ENCODE data around the gene TAOK3. TPM values are rescaled to one million over a fixed set of nuclear protein-coding genes. Genes with fewer than 3 reads are reported as not detected.

TAOK3 gene
- total and polyA plus RNA-seq, 2 of the 8 experiments (the other 6 are each of a cell fraction or from before 2014, with no cell fraction given) = 5.2 to 9.3 TPM

DNA sequence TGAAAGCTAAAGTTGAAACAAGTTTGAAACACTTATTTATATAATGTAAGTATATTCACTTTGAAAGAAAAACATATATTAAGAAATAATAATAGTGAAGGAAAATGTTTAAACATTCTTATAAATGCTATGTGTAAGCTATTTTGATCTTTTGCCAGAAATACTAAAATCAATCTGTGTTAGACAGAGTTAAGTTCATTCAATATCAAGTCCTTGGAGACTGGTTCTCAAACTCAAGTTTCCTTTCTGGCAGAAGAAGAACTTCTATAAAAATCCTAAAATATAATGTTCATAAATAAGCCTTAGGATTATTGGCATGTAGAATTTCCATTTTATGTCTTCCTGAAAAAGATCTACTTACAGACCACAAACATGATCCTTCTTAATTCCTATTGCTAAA is 45.3 kb downstream of the TAOK3 start:
- DNase-seq (ENCODE audit: low read depth in 1 of 2, low spot score in 2 of 2) (no peak), FAIRE-seq (no peak)
- no peak overlapping the region for H4K8ac ChIP-seq (ENCODE audit: extremely low read depth, insufficient read depth, low read length)
- no peaks in the 10 kb centered on the region for H3K4me1 ChIP-seq (replicated peaks in 1 of 4; ENCODE audit: control insufficient read depth in 3 of 4, insufficient read depth in 4 of 4, low read length in 3 of 4)
- no peak overlapping the region for H3K4me2 ChIP-seq (ENCODE audit: insufficient read depth in 1 of 2, low read depth in 2 of 2, low read length in 2 of 2)
- no peak overlapping the region for H3K4ac ChIP-seq (replicated peaks; ENCODE audit: insufficient read length, low read depth, low read length)
- no peak overlapping the region for H2BK120ac ChIP-seq (replicated peaks; ENCODE audit: low read depth, low read length)
- H3K9me3 ChIP-seq (ENCODE audit: insufficient read depth in 2 of 2, low read depth in 1 of 2, low read length in 1 of 2) = no peaks in the 10 kb centered on the region
- H3K79me2 ChIP-seq (ENCODE audit: control insufficient read depth in 1 of 2, insufficient read depth in 2 of 2, low read length in 2 of 2) = no peaks in the 10 kb centered on the region
- no peak overlapping the region for H4K5ac ChIP-seq (ENCODE audit: insufficient read length, low read depth, low read length)
- H3K18ac ChIP-seq (ENCODE audit: extremely low read depth, low read length) = no peak overlapping the region
- H2BK20ac ChIP-seq (ENCODE audit: low read length) = no peak overlapping the region
- no peaks in the 10 kb centered on the region for H3K23me2 ChIP-seq (ENCODE audit: low read depth, low read length)
- H3K27me3 ChIP-seq (replicated peaks in 1 of 4; ENCODE audit: control insufficient read depth in 3 of 4, extremely low read depth in 1 of 4, insufficient read depth in 3 of 4, low read length in 3 of 4) = no peaks in the 10 kb centered on the region
- H4K91ac ChIP-seq (replicated peaks; ENCODE audit: insufficient read length, low read length) = no peak overlapping the region
- ChIA-PET CTCF (ENCODE audit: partially characterized antibody) (no interaction called here), POLR2A (ENCODE audit: partially characterized antibody) (no interaction called here)
- no peak overlapping the region for H3K9ac ChIP-seq (replicated peaks in 1 of 4; ENCODE audit: extremely low read depth in 1 of 4, low read depth in 3 of 4, low read length in 3 of 4)
- H3K4me3 ChIP-seq (ENCODE audit: extremely low read depth in 1 of 4, insufficient read depth in 2 of 4, low read depth in 3 of 4, low read length in 4 of 4) = no peak overlapping the region
- no peak overlapping the region for H2BK12ac ChIP-seq (ENCODE audit: low read depth, low read length)
- H3K56ac ChIP-seq (replicated peaks; ENCODE audit: insufficient read length, low read depth, low read length) = no peak overlapping the region
- H3K79me1 ChIP-seq (ENCODE audit: low read depth, low read length) = no peaks in the 10 kb centered on the region
- H3K14ac ChIP-seq (ENCODE audit: insufficient read length) = no peak overlapping the region
- no peak overlapping the region for H2BK15ac ChIP-seq (ENCODE audit: low read length)
- no peaks in the 10 kb centered on the region for H3K36me3 ChIP-seq (ENCODE audit: control insufficient read depth in 2 of 4, insufficient read depth in 4 of 4, low read length in 3 of 4)
- no peak overlapping the region for H3K27ac ChIP-seq (ENCODE audit: low read depth, low read length)
- no peaks in the 10 kb centered on the region for H4K20me1 ChIP-seq (replicated peaks in 1 of 2; ENCODE audit: control insufficient read depth in 1 of 2, insufficient read depth in 2 of 2, low read length in 2 of 2)
- H2BK5ac ChIP-seq (ENCODE audit: low read depth, low read length) = no peak overlapping the region
- H2AFZ ChIP-seq (ENCODE audit: low read length) = no peak overlapping the region
- no peak overlapping the region for H2AK5ac ChIP-seq (ENCODE audit: low read depth, low read length)
- H3K23ac ChIP-seq (ENCODE audit: insufficient read length) = no peak overlapping the region
- TF ChIP-seq SP4 (IDR thresholded peaks at IDR 0.05; ENCODE audit: low read length) = no peak
- no peak for TF ChIP-seq EZH2 (IDR thresholded peaks at IDR 0.05; ENCODE audit: low read depth, low read length, severe bottlenecking)
- TF ChIP-seq SP1 (IDR thresholded peaks at IDR 0.05; ENCODE audit: low read depth, low read length) = no peak
- TF ChIP-seq KDM1A (IDR thresholded peaks at IDR 0.05; ENCODE audit: borderline replicate concordance, low read length) = no peak
- TF ChIP-seq CREB1 (IDR thresholded peaks at IDR 0.05) = no peak
- TF ChIP-seq JUN (IDR thresholded peaks at IDR 0.05; ENCODE audit: low read depth, low read length) = no peak
- no peak for TF ChIP-seq ZNF274 (IDR thresholded peaks at IDR 0.05; ENCODE audit: borderline replicate concordance, extremely low read depth, low read length)
- TF ChIP-seq JUND (IDR thresholded peaks at IDR 0.05; ENCODE audit: low read length) = no peak
- no peak for TF ChIP-seq TEAD4 (IDR thresholded peaks at IDR 0.05; ENCODE audit: low read depth, low read length)
- no peak for TF ChIP-seq TCF12 (IDR thresholded peaks at IDR 0.05; ENCODE audit: low read depth, low read length)
- no peak for TF ChIP-seq HDAC2 (IDR thresholded peaks at IDR 0.05; ENCODE audit: borderline replicate concordance in 1 of 2, low read depth in 2 of 2, low read length in 2 of 2)
- no peak for TF ChIP-seq KDM5A (IDR thresholded peaks at IDR 0.05; ENCODE audit: low read length)
- TF ChIP-seq, protein P1, sequence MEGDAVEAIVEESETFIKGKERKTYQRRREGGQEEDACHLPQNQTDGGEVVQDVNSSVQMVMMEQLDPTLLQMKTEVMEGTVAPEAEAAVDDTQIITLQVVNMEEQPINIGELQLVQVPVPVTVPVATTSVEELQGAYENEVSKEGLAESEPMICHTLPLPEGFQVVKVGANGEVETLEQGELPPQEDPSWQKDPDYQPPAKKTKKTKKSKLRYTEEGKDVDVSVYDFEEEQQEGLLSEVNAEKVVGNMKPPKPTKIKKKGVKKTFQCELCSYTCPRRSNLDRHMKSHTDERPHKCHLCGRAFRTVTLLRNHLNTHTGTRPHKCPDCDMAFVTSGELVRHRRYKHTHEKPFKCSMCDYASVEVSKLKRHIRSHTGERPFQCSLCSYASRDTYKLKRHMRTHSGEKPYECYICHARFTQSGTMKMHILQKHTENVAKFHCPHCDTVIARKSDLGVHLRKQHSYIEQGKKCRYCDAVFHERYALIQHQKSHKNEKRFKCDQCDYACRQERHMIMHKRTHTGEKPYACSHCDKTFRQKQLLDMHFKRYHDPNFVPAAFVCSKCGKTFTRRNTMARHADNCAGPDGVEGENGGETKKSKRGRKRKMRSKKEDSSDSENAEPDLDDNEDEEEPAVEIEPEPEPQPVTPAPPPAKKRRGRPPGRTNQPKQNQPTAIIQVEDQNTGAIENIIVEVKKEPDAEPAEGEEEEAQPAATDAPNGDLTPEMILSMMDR (IDR thresholded peaks at IDR 0.05; ENCODE audit: control extremely low read depth in 1 of 3, insufficient read depth in 1 of 3, low read depth in 1 of 3, low read length in 3 of 3) = no peak
- TF ChIP-seq RAD21 (IDR thresholded peaks at IDR 0.05 in 1 of 2, conservative IDR thresholded peaks at IDR 0.05 in 1 of 2; ENCODE audit: low read depth in 2 of 2, low read length in 2 of 2) = no peak
